Endothelial cell of umbilical vein (primary cell): ENCODE results near the gene DUSP5. TPM values are rescaled to one million over a fixed set of nuclear protein-coding genes. Genes with fewer than 3 reads are reported as not detected.

Experiments
- BruUV-seq: library from RNA; stranded (reverse); fragments of 400-500 nt; replicated peaks from 2 replicates; lab custom pipeline; 2021; lab: Mats Ljungman, UMichigan
- CTCF ChIA-PET: fragments of 300-600, 350-600 bp; sonication (Branson Sonifier 250); formaldehyde crosslinking; loops from one replicate; lab custom pipeline; 2021; ENCODE audit warnings: antibody characterized with exemption, inconsistent platforms; lab: Charles Lee
- POLR2A ChIA-PET: fragments of 300-600, 350-600 bp; sonication (Branson Sonifier 250); formaldehyde crosslinking; loops from one replicate; lab custom pipeline; 2021; ENCODE audit warnings: antibody characterized with exemption, inconsistent platforms; lab: Charles Lee
- DNase-seq: peaks from one replicate; pipeline ENCODE4 v3.0.0-alpha.2; 2011; ENCODE audit warnings: low read depth, low spot score
- FAIRE-seq: peaks from 2 replicates; lab custom pipeline; 2011; peaks lifted over from hg19 to GRCh38; lab: Jason Lieb, UNC
- H2AFZ ChIP-seq: 2 replicates; pipeline ENCODE4 v1.6.0; 2012; ENCODE audit warnings: low read depth, low read length, control low read depth, inconsistent platforms
- H3K27ac ChIP-seq: 2 replicates; pipeline ENCODE4 v1.5.1; 2011; ENCODE audit warnings: low read depth, mild to moderate bottlenecking, control low read depth, low read length, moderate library complexity; ENCODE audit not compliant: insufficient read depth
- H3K27me3 ChIP-seq, 2 experiments: 2 replicates each; pipeline versions ENCODE4 v1.6.0 to v1.6.1; 2011; ENCODE audit warnings: low read length in 2 of 2, mixed read lengths in 1 of 2; ENCODE audit not compliant: control insufficient read depth in 2 of 2, insufficient read depth in 2 of 2
- H3K36me3 ChIP-seq, 2 experiments: 2 replicates in 1 of 2; 3 replicates in 1 of 2; pipeline ENCODE4 v1.5.1; 2011; ENCODE audit warnings: low read length in 2 of 2, mild to moderate bottlenecking in 1 of 2, moderate library complexity in 1 of 2; ENCODE audit not compliant: control insufficient read depth in 2 of 2, insufficient read depth in 2 of 2; ENCODE audit errors: extremely low read depth in 1 of 2
- H3K4me1 ChIP-seq: 3 replicates; pipeline ENCODE4 v1.5.1; 2011; ENCODE audit warnings: mild to moderate bottlenecking, low read length; ENCODE audit not compliant: control insufficient read depth, insufficient read depth; ENCODE audit errors: extremely low read depth
- H3K4me2 ChIP-seq: 2 replicates; pipeline ENCODE4 v1.6.1; 2011; ENCODE audit warnings: low read length, control low read depth, mixed read lengths; ENCODE audit not compliant: insufficient read depth
- H3K4me3 ChIP-seq, 3 experiments: fragments of 200-600 bp in 1 of 3; sonication (generic), shearing (Covaris generic) in 1 of 3; replicated peaks in 1 of 3; 2 replicates each; pipeline ENCODE4 v1.5.1; 2011 to 2016; ENCODE audit warnings: control low read depth in 3 of 3, low read length in 3 of 3, mild to moderate bottlenecking in 2 of 3, inconsistent platforms in 1 of 3, low read depth in 1 of 3, moderate library complexity in 1 of 3; ENCODE audit not compliant: insufficient read depth in 1 of 3
- H3K79me2 ChIP-seq: 2 replicates; pipeline ENCODE4 v1.6.0; 2012; ENCODE audit warnings: low read length, inconsistent platforms; ENCODE audit not compliant: control insufficient read depth, insufficient read depth
- H3K9ac ChIP-seq: replicated peaks from 2 replicates; pipeline ENCODE3; 2011; ENCODE audit warnings: low read length, control low read depth; ENCODE audit not compliant: insufficient read depth; ENCODE audit errors: extremely low read depth
- H3K9me1 ChIP-seq: replicated peaks from 3 replicates; pipeline ENCODE4 v1.6.0; 2011; ENCODE audit warnings: mild to moderate bottlenecking, low read length; ENCODE audit not compliant: control insufficient read depth, insufficient read depth; ENCODE audit errors: extremely low read depth
- H3K9me3 ChIP-seq: replicated peaks from 2 replicates; pipeline ENCODE4 v1.5.1; 2012; ENCODE audit warnings: low read length, inconsistent platforms; ENCODE audit not compliant: control insufficient read depth, insufficient read depth
- H4K20me1 ChIP-seq: replicated peaks from 2 replicates; pipeline ENCODE3; 2011; ENCODE audit warnings: mild to moderate bottlenecking, low read length; ENCODE audit not compliant: control insufficient read depth, insufficient read depth; ENCODE audit errors: extremely low read depth
- CTCF ChIP-seq, 2 donors: IDR thresholded peaks; 1 replicate in 1 of 2; 2 replicates in 1 of 2; pipeline ENCODE4 v1.5.1; 2011; ENCODE audit warnings: low read length in 2 of 2, mild to moderate bottlenecking in 2 of 2, moderate library complexity in 2 of 2, control low read depth in 1 of 2, inconsistent platforms in 1 of 2, low read depth in 1 of 2; ENCODE audit not compliant: insufficient read depth in 1 of 2; ENCODE audit errors: extremely low read depth in 1 of 2
- EZH2 ChIP-seq: IDR thresholded peaks from 2 replicates; pipeline ENCODE4 v1.6.1; 2012; ENCODE audit warnings: borderline replicate concordance, low read depth, mild to moderate bottlenecking, moderate library complexity, low read length, inconsistent platforms; ENCODE audit not compliant: severe bottlenecking
- FOS ChIP-seq: IDR thresholded peaks from 2 replicates; pipeline ENCODE4 v1.6.1; 2011; ENCODE audit warnings: mild to moderate bottlenecking, low read length, moderate library complexity, borderline replicate concordance; ENCODE audit not compliant: insufficient read depth
- GATA2 ChIP-seq: IDR thresholded peaks from 2 replicates; pipeline ENCODE4 v1.7.0; 2011; ENCODE audit warnings: low read depth, mild to moderate bottlenecking, moderate library complexity, mixed read lengths, low read length; ENCODE audit not compliant: insufficient read length, insufficient read depth
- JUN ChIP-seq: IDR thresholded peaks from 2 replicates; pipeline ENCODE4 v1.6.1; 2011; ENCODE audit warnings: borderline replicate concordance, low read depth; ENCODE audit not compliant: insufficient read length, insufficient read depth
- MAX ChIP-seq: IDR thresholded peaks from 2 replicates; pipeline ENCODE4 v1.6.1; 2011; ENCODE audit not compliant: insufficient read depth, insufficient read length
- MYC ChIP-seq: IDR thresholded peaks from one replicate; pipeline ENCODE4 v1.6.1; 2011; ENCODE audit warnings: mild to moderate bottlenecking, low read depth, low read length
- POLR2A ChIP-seq: IDR thresholded peaks from 2 replicates; pipeline ENCODE4 v1.6.1; 2012; ENCODE audit warnings: low read depth, mild to moderate bottlenecking, control low read depth, low read length
- POLR2AphosphoS5 ChIP-seq: IDR thresholded peaks from 2 replicates; pipeline ENCODE4 v1.6.1; 2012; ENCODE audit warnings: low read depth, mild to moderate bottlenecking, control low read depth, low read length, moderate library complexity; ENCODE audit not compliant: insufficient read depth
- dilution Hi-C: fragments of 300-500 bp; cut with MboI; formaldehyde crosslinking; loops from one replicate; pipeline ENCODE4 v1.15.0; 2019; ENCODE audit warnings: low sequenced_read_pairs; ENCODE audit not compliant: extremely low pct_ligation_motif_present
- intact Hi-C: fragments of 100-400 bp; cut with micrococcal nuclease; formaldehyde crosslinking; loops from one replicate; pipeline ENCODE4 v1.10.0; 2022
- polyA plus RNA-seq, 4 experiments: library from polyadenylated mRNA; depleted of rRNA in 3 of 4; stranded (reverse) in 3 of 4; unstranded in 1 of 4; fragments of >200 nt; gene quantifications; 2 replicates each; pipeline versions ENCODE4 v1.2.1 to v1.2.3, GENCODE V29; 2011 to 2012; ENCODE audit warnings: missing spikeins in 1 of 4
- total RNA-seq: library from RNA; stranded (reverse); gene quantifications from 2 replicates; pipeline ENCODE4 v1.2.3, GENCODE V29; 2021

DUSP5 gene
- total and polyA plus RNA-seq, 2 donors (not counting 3 experiments of a cell fraction or from before 2014, with no cell fraction given): 12.2 to 25.2 TPM

DNA sequence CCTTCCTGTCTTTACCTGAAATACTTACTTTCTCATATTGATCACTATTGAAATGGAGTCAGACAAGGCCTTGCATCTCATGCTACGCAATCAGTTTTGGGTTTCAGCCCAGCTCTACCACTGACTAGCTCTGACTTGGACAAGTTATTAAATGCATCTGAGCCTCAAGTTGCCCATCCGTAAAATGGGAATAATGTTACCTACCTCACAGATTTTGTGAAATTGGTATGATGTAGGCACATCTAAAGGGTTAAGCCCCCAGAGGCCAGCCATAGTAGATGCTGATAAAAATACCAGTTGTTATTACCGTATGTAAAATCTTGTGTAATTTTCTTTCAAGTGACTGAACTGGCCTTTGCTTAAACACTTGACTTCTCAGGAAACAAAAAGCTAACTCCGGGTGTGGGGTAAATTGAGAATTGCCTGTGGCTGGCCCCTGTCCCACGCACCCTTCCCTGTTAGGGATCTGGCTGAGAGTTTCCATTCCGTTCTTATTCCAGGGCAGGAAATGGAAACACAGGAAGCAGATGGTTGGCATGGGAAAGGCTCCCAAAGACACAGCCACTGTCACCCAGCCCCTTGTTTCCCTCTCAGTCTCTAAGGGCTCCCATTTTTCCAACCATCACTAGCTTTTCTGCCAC lies 7.5 kb downstream of the DUSP5 start:
- ChIA-PET POLR2A (no interaction called here), CTCF (interaction anchor here (0.7 to 16.9 kb wide), 9 partner anchors 8 to 195 kb away, joined by 3 to 268 read pairs (median 9); no protein-coding TSS in a partner anchor)
- Histone ChIP-seq H3K9ac (peak overlapping the region; percentile 73), H3K9me3 (no peaks in the 10 kb centered on the region), H3K27ac (peak overlapping the region; percentile 92), H4K20me1 (no peaks in the 10 kb centered on the region), H3K4me1 (peaks cover 72% of the 10 kb centered on the region), H3K4me3 (no peak overlapping the region), H3K4me2 (peak overlapping the region; percentile 33), H3K27me3 (no peaks in the 10 kb centered on the region), H2AFZ (no peak overlapping the region), H3K36me3 (peaks cover 1 to 6% of the 10 kb centered on the region in 2 experiments), H3K79me2 (peaks cover 83% of the 10 kb centered on the region), H3K9me1 (no peaks in the 10 kb centered on the region)
- DNase-seq (peak; percentile 81), FAIRE-seq (peak; percentile 83)
- intact Hi-C loops (loop anchor here (1.0 to 5.0 kb wide), 2 partner anchors 22 to 423 kb away; no protein-coding TSS in a partner anchor), dilution Hi-C loops (no loop called here)
- TF ChIP-seq MAX (no peak), POLR2AphosphoS5 (no peak)
- no TSS peak for BruUV-seq

GRCh38 chr10:110506448-110506847 lies 8.7 kb downstream of the DUSP5 start:
- dilution Hi-C loops: no loop called here
- Histone ChIP-seq H3K4me2 (no peak overlapping the region), H3K79me2 (peaks cover 83% of the 10 kb centered on the region), H3K27ac (no peak overlapping the region), H4K20me1 (no peaks in the 10 kb centered on the region), H3K9me1 (no peaks in the 10 kb centered on the region), H2AFZ (no peak overlapping the region), H3K4me1 (peaks cover 65% of the 10 kb centered on the region), H3K36me3 (peaks cover 3 to 10% of the 10 kb centered on the region in 2 experiments), H3K9me3 (no peaks in the 10 kb centered on the region), H3K9ac (no peak overlapping the region), H3K27me3 (no peaks in the 10 kb centered on the region), H3K4me3 (no peak overlapping the region)
- BruUV-seq: no TSS peak
- ChIA-PET CTCF (interaction anchor here (1.9 to 16.9 kb wide), 2 partner anchors 40 to 152 kb away, joined by 6 to 268 read pairs; no protein-coding TSS in a partner anchor), POLR2A (no interaction called here)
- intact Hi-C loops: loop anchor here (5.0 kb wide), 1 partner anchor 424 kb away; no protein-coding TSS in a partner anchor
- DNase-seq: no peak
- TF ChIP-seq EZH2 (no peak), CTCF (IDR thresholded peaks at IDR 0.05; ENCODE audit: extremely low read depth in 1 of 2, insufficient read depth in 1 of 2, low read depth in 1 of 2, low read length in 2 of 2) (no peak), JUN (no peak), MAX (no peak), POLR2AphosphoS5 (no peak), GATA2 (no peak), POLR2A (no peak), FOS (no peak), MYC (no peak)
- no peak for FAIRE-seq
